GM19452 (cell line): Measurements from ENCODE around the gene PHACTR2.
"Not testable (repeated sequence)": the region's sequence is repeated elsewhere in the genome, so short reads cannot be mapped to it uniquely, and the experiment has no call there.

Source experiments
- ATAC-seq: cut with Tn5 transposase; IDR thresholded peaks from one replicate; pipeline ENCODE4 v1.9.1; 2021; ENCODE audit not compliant: unreplicated experiment

Gene PHACTR2

GRCh38 chr6:143677891-143678791 is at the start of gene PHACTR2:
Gene PHACTR2 (plus strand): TSS chr6:143677965. CDS start chr6:143678164, 199 bp downstream.
- ATAC-seq = no peak

- no peak for ATAC-seq
Observed at GRCh38 chr6:143629104-143630080, 48.4 kb upstream of the PHACTR2 start.

GRCh38 chr6:143631196-143631595 is 46.6 kb upstream of the PHACTR2 start:
- not testable (repeated sequence) for ATAC-seq

GRCh38 chr6:143632894-143633293 is 44.9 kb upstream of the PHACTR2 start:
- ATAC-seq = no peak

- ATAC-seq = no peak
Observed at GRCh38 chr6:143634486-143634885, 43.3 kb upstream of the PHACTR2 start.

GRCh38 chr6:143637691-143638090 is 40.1 kb upstream of the PHACTR2 start:
- ATAC-seq = no peak

- no peak for ATAC-seq
Observed at GRCh38 chr6:143642403-143642802, 35.4 kb upstream of the PHACTR2 start.

- no peak for ATAC-seq
Observed at GRCh38 chr6:143647191-143647590, 30.6 kb upstream of the PHACTR2 start.

GRCh38 chr6:143647732-143648131 is 30.0 kb upstream of the PHACTR2 start:
- ATAC-seq = no peak

GRCh38 chr6:143649319-143649718 is 28.4 kb upstream of the PHACTR2 start:
- ATAC-seq = not testable (repeated sequence)

- ATAC-seq = not testable (repeated sequence)
Observed at GRCh38 chr6:143651328-143651727, 26.4 kb upstream of the PHACTR2 start.

- no peak for ATAC-seq
Observed at GRCh38 chr6:143652841-143653331, 24.9 kb upstream of the PHACTR2 start.

GRCh38 chr6:143655541-143655940 is 22.2 kb upstream of the PHACTR2 start:
- ATAC-seq = no peak

- ATAC-seq = no peak
Observed at GRCh38 chr6:143656026-143656425, 21.7 kb upstream of the PHACTR2 start.

GRCh38 chr6:143657809-143658208 is 20.0 kb upstream of the PHACTR2 start:
- no peak for ATAC-seq

- ATAC-seq = not testable (repeated sequence)
Observed at GRCh38 chr6:143660170-143660569, 17.6 kb upstream of the PHACTR2 start.

- no peak for ATAC-seq
Observed at GRCh38 chr6:143664171-143664570, 13.6 kb upstream of the PHACTR2 start.

- ATAC-seq = not testable (repeated sequence)
Observed at GRCh38 chr6:143666007-143666406, 11.8 kb upstream of the PHACTR2 start.

- not testable (repeated sequence) for ATAC-seq
Observed at GRCh38 chr6:143669483-143669882, 8.3 kb upstream of the PHACTR2 start.

GRCh38 chr6:143673669-143674068 is 4.1 kb upstream of the PHACTR2 start:
- ATAC-seq = no peak
